Liver (tissue), 3 donors: ENCODE measurements around the gene NELL1.

ENCODE experiments used
- ATF3 ChIP-seq: IDR thresholded peaks from 2 replicates; pipeline ENCODE4 v1.6.1; 2016; ENCODE audit warnings: antibody characterized with exemption
- CTCF ChIP-seq: fragments of 150-350 bp; IDR thresholded peaks from 2 replicates; pipeline ENCODE4 v1.5.1; 2017; ENCODE audit warnings: improper control_type of control experiment, low read depth, low read length; ENCODE audit not compliant: missing input control
- EGR1 ChIP-seq, 2 donors: IDR thresholded peaks; 2 replicates each; pipeline ENCODE4 v1.6.1; 2016 to 2018; ENCODE audit warnings: antibody characterized with exemption in 2 of 2, low read depth in 2 of 2
- FOXA1 ChIP-seq: IDR thresholded peaks from 2 replicates; pipeline ENCODE4 v1.6.1; 2016; ENCODE audit warnings: antibody characterized with exemption
- FOXA2 ChIP-seq: IDR thresholded peaks from 2 replicates; pipeline ENCODE4 v1.6.1; 2016; ENCODE audit warnings: antibody characterized with exemption
- GABPA ChIP-seq, 2 donors: IDR thresholded peaks in 1 of 2; conservative IDR thresholded peaks in 1 of 2; 2 replicates each; pipeline ENCODE4 v1.6.1; 2016; ENCODE audit warnings: antibody characterized with exemption in 2 of 2, mild to moderate bottlenecking in 1 of 2, moderate library complexity in 1 of 2
- JUND ChIP-seq, 2 donors: IDR thresholded peaks; 2 replicates each; pipeline ENCODE4 v1.6.1; 2016; ENCODE audit warnings: antibody characterized with exemption in 2 of 2
- MAX ChIP-seq: IDR thresholded peaks from 2 replicates; pipeline ENCODE4 v1.6.1; 2016; ENCODE audit warnings: antibody characterized with exemption
- RAD21 ChIP-seq, 2 donors: IDR thresholded peaks; 2 replicates each; pipeline ENCODE4 v1.6.1; 2016; ENCODE audit warnings: antibody characterized with exemption in 2 of 2, mild to moderate bottlenecking in 2 of 2
- REST ChIP-seq: IDR thresholded peaks from 2 replicates; pipeline ENCODE4 v1.6.1; 2016; ENCODE audit warnings: antibody characterized with exemption, mild to moderate bottlenecking
- RXRA ChIP-seq, 2 donors: IDR thresholded peaks; 2 replicates each; pipeline ENCODE4 v1.6.1; 2017 to 2018; ENCODE audit warnings: antibody characterized with exemption in 2 of 2, mild to moderate bottlenecking in 1 of 2
- SP1 ChIP-seq: IDR thresholded peaks from 2 replicates; pipeline ENCODE4 v1.6.1; 2018; ENCODE audit warnings: antibody characterized with exemption, mild to moderate bottlenecking
- TAF1 ChIP-seq: conservative IDR thresholded peaks from 2 replicates; pipeline ENCODE4 v1.6.1; 2016; ENCODE audit warnings: antibody characterized with exemption, mild to moderate bottlenecking
- YY1 ChIP-seq: IDR thresholded peaks from 2 replicates; pipeline ENCODE4 v1.6.1; 2016; ENCODE audit warnings: antibody characterized with exemption, mild to moderate bottlenecking
- donor health status: healthy.
- donor health status: healthy.

GRCh38 chr11:21059879-21060278, 390.5 kb downstream of the NELL1 start:
- TF ChIP-seq SP1 (no peak), CTCF (no peak), TAF1 (no peak), YY1 (no peak), FOXA1 (no peak), RAD21 (IDR thresholded peaks at IDR 0.05) (no peak), REST (no peak), FOXA2 (no peak), RXRA (IDR thresholded peaks at IDR 0.05) (no peak), GABPA (IDR thresholded peaks at IDR 0.05 in 1 of 2, conservative IDR thresholded peaks at IDR 0.05 in 1 of 2) (no peak), MAX (no peak), ATF3 (no peak), JUND (IDR thresholded peaks at IDR 0.05) (no peak), EGR1 (IDR thresholded peaks at IDR 0.05; ENCODE audit: low read depth in 2 of 2) (no peak)
